Measurements from ENCODE around the gene RPS6KL1.

The RPS6KL1 gene

GRCh38 chr14:74952180-74952665, 29.2 kb upstream of the RPS6KL1 start:
- no peak for DNase-seq (ENCODE audit: low read depth)

- DNase-seq (ENCODE audit: low read depth), result no peak
These were observed 28.6 kb upstream of the RPS6KL1 start for GRCh38 chr14:74951443-74952179.

- DNase-seq (ENCODE audit: low read depth), result no peak
These were observed 27.9 kb upstream of the RPS6KL1 start for GRCh38 chr14:74950795-74951442.

- no peak for DNase-seq (ENCODE audit: low read depth)
These were observed 27.0 kb upstream of the RPS6KL1 start for GRCh38 chr14:74949859-74950573.

GRCh38 chr14:74949191-74949601, 26.1 kb upstream of the RPS6KL1 start:
- DNase-seq (ENCODE audit: low read depth), result no peak

GRCh38 chr14:74948228-74949175, 25.4 kb upstream of the RPS6KL1 start:
- DNase-seq (ENCODE audit: low read depth), result no peak

- DNase-seq (ENCODE audit: low read depth), result no peak
These were observed 24.5 kb upstream of the RPS6KL1 start for GRCh38 chr14:74947353-74948227.

- DNase-seq (ENCODE audit: low read depth), result no peak
These were observed 23.7 kb upstream of the RPS6KL1 start for GRCh38 chr14:74946659-74947281.

GRCh38 chr14:74945852-74946658, 23.0 kb upstream of the RPS6KL1 start:
- DNase-seq (ENCODE audit: low read depth), result no peak

- no peak for DNase-seq (ENCODE audit: low read depth)
These were observed 22.3 kb upstream of the RPS6KL1 start for GRCh38 chr14:74945261-74945851.

- no peak for DNase-seq (ENCODE audit: low read depth)
These were observed 19.5 kb upstream of the RPS6KL1 start for GRCh38 chr14:74942608-74943007.

GRCh38 chr14:74942181-74942580, 19.1 kb upstream of the RPS6KL1 start:
- no peak for DNase-seq (ENCODE audit: low read depth)

- no peak for DNase-seq (ENCODE audit: low read depth)
These were observed 18.6 kb upstream of the RPS6KL1 start for GRCh38 chr14:74941676-74942097.

- no peak for DNase-seq (ENCODE audit: low read depth)
These were observed 18.0 kb upstream of the RPS6KL1 start for GRCh38 chr14:74940956-74941565.

- no peak for DNase-seq (ENCODE audit: low read depth)
These were observed 15.8 kb upstream of the RPS6KL1 start for GRCh38 chr14:74938531-74939495.

- no peak for DNase-seq (ENCODE audit: low read depth)
These were observed 14.1 kb upstream of the RPS6KL1 start for GRCh38 chr14:74937171-74937570.

- DNase-seq (ENCODE audit: low read depth), result no peak
These were observed 13.7 kb upstream of the RPS6KL1 start for GRCh38 chr14:74936731-74937130.
